Astrocyte (in vitro differentiated cells and primary cell): ENCODE results near the gene PRRT2.

ENCODE experiments used
- EZH2 ChIP-seq: IDR thresholded peaks from 2 replicates; pipeline ENCODE4 v1.6.1; 2012; ENCODE audit warnings: mild to moderate bottlenecking, low read length, inconsistent platforms; ENCODE audit not compliant: insufficient read depth
- TF ChIP-seq, protein P1 (sequence below): IDR thresholded peaks from 2 replicates; pipeline ENCODE4 v1.5.1; 2011; ENCODE audit warnings: low read depth, mild to moderate bottlenecking, inconsistent platforms, low read length, moderate library complexity; ENCODE audit not compliant: insufficient read depth

DNA sequence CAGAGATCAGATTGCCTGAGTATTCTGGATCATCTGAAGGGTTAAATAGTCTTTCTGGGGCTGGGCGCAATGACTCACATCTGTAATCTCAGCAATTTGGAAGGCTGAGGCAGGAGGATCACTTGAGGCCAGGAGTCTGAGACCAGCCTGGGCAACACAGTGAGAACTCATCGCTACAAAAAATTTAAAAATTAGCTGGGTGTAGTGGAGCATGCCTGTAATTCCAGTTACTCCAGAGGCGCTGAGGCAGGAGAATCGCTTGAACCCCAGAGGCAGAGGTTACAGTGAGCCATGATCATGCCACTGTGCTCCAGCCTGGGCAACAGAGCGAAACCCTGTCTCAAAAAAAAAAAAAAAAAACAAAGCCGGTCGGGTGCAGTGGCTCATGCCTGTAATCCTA lies 23.9 kb downstream of the PRRT2 start:
- no peak for TF ChIP-seq EZH2
- TF ChIP-seq, protein P1, sequence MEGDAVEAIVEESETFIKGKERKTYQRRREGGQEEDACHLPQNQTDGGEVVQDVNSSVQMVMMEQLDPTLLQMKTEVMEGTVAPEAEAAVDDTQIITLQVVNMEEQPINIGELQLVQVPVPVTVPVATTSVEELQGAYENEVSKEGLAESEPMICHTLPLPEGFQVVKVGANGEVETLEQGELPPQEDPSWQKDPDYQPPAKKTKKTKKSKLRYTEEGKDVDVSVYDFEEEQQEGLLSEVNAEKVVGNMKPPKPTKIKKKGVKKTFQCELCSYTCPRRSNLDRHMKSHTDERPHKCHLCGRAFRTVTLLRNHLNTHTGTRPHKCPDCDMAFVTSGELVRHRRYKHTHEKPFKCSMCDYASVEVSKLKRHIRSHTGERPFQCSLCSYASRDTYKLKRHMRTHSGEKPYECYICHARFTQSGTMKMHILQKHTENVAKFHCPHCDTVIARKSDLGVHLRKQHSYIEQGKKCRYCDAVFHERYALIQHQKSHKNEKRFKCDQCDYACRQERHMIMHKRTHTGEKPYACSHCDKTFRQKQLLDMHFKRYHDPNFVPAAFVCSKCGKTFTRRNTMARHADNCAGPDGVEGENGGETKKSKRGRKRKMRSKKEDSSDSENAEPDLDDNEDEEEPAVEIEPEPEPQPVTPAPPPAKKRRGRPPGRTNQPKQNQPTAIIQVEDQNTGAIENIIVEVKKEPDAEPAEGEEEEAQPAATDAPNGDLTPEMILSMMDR = no peak
